GM19035 (cell line): ENCODE data around the gene TNPO2.
"Not testable (repeated sequence)": the region's sequence is repeated elsewhere in the genome, so short reads cannot be mapped to it uniquely, and the experiment has no call there.

Source experiments
- ATAC-seq: cut with Tn5 transposase; IDR thresholded peaks from one replicate; pipeline ENCODE4 v1.9.1; 2021; ENCODE audit not compliant: unreplicated experiment

Gene TNPO2

GRCh38 chr19:12706332-12706718 lies 17.4 kb downstream of the TNPO2 start:
- ATAC-seq = no peak

DNA sequence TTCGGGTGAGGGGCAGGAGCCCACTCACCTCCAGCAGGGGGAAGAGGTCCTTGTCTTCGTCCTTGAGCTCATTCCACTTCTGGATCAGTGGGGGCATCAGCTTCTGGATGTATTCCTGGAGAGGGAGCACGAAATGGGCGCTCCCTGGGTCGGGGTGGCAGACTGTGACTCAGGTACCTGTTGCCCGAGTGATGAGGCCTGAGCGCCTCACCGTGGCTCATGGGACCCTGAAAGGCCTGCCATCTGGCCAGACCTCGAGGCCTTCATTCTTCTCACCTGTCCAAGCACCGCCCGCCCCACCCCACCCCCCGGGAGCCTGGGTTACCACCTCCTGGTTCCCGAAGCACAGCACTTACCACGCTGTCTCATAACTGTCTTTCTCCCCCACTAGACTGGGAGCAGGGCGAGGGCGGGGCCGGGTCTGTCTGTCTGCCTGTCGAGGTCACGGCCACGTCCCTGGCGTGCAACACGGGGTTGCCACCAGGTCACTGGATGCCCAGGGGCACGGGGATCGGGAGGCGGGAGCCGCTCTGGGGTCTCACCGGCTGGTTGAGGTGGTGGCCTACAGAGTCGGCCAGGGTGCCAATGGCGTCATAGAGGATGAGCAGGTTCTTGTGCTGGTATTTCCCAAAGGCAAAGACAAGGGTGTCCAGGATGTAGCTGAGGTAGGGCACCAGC lies 17.9 kb downstream of the TNPO2 start:
- no peak for ATAC-seq

- ATAC-seq = no peak
Observed at GRCh38 chr19:12705169-12705568, 18.6 kb downstream of the TNPO2 start.

GRCh38 chr19:12703046-12703445 lies 20.7 kb downstream of the TNPO2 start:
- no peak for ATAC-seq

DNA sequence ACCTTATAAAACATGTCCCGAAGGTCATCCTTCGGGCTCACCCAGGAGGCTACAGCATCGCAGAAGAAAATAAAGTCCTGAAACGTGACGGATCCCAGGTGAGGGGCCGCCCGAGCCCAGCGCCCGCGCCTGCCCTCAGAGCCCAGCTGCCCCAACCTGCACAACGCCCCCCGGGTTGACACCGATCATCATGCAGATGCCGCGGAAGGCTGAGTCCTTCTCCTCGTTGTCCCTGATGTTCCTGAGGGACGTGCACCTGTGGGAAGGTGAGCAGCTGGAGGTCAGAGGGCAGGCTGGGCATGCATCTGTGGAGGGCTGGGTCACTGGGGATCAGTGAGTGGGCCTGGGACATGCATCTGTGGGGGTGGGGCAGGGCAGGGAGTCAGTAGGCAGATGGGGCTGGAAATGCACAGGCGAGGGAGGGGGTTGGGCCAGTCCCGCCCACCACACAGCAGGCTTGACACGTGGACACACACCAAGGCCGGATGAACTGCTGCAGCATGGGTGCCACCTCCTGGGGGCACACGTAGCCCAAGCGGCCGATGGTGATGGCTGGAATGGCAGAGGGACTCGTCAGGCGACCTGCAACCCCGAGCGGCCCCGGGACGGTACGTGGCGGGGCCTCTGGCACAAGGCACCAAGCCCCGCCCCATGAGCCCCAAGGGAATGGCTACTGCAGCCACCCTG lies 22.0 kb downstream of the TNPO2 start:
- no peak for ATAC-seq

DNA sequence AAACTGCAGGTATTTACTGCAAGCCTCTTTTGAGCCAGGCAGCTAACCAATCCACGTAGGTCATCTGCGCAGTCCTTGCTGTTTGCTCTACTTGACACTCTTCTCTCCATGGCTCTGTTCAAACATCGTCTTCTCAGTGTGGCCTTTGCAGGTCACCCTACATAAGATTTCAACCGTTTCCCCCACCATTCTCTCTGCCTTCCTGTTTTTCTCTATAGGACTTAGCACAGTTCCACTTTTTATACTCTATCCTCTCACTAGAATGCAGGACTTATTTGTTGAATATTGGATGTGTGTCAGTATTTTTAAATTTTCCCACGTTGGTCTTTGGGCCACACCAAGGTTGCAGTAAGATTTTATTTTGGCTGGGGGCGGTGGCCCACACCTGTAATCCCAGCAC lies 25.6 kb downstream of the TNPO2 start:
- ATAC-seq = no peak

- ATAC-seq = not testable (repeated sequence)
Observed at GRCh38 chr19:12697425-12697824, 26.3 kb downstream of the TNPO2 start.

GRCh38 chr19:12696366-12697335 lies 27.1 kb downstream of the TNPO2 start, which contains the start of gene FBXW9:
TSS of gene FBXW9 (minus strand) at chr19:12696631. CDS start at chr19:12696581, 50 bp downstream.
- peak; percentile 88 for ATAC-seq

DNA sequence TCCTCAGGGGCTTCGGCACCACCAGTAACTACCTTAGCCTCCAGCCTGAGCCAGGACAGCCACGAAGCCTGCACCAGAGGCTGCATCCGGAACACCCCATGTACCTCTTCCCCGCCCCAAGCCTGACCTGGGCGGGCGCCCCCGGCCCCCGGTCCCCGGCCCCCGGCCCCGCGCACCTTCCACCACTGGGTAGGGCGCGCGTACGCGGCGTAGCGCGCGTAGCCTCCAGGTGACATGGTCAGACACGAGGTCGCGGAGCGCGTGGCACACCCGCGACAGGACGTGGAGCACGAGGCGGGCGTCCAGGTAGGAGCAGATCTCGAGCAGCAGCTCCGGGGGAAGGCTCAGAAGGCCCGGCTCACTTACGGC lies 27.8 kb downstream of the TNPO2 start:
- peak; percentile 12 for ATAC-seq

- no peak for ATAC-seq
Observed at GRCh38 chr19:12695514-12695913, 28.2 kb downstream of the TNPO2 start.

DNA sequence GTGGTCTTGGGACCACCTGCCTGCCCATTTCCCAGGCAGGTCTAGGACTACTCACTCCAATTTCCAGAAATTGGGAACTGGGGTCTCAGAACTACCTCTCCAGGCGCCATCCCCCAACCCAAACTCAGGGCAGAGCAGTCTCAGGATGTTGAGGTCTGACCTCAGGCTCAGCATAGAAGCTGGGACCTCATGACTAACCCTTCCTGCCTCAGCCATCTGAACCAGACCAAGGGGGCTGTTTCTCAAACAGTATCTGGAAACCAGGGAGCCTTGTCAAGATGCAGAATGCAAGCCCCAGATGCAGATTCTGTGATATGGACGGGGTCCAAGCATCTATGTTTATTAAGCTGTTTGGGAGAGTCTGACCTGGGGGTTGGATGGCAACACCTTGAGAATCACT lies 28.6 kb downstream of the TNPO2 start:
- ATAC-seq = no peak

DNA sequence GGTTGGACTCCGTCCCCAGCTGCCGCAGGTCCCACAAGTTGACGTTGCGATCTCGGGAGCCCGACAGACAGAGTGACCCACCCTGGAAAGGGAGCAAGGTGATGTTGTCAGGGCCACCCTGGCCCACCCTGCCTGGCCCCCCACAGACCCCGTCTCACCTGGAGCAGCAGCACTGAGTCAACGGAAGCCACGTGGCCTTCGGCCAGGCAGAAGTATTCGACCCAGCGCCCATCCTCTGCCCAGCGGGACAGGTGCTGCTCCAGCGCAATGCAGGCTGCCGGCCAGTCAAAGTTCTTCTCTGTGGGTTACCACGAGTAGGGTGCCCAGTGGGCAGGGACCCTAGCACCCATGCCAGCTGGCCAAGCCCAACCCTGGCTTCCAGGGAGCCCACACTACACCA lies 29.1 kb downstream of the TNPO2 start:
- ATAC-seq = no peak

DNA sequence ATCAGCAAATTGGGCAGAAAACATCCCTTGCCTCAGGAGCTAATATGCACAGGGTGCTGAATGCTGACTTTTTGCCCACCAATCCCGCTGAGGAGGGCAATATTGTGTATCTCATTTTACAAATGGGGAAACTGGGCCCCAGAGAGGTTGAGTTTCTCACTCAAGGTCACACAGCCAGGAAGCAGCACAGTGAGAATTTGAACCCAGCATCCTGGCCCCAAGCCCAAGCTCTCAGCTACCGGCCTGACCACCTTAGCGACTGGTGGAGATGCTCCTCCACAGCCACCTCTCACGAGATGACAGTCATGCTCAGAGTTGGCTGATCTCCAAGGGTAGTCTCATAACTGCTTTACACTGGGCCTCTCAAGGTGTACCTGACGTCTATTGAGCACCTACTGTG lies 30.8 kb downstream of the TNPO2 start:
- ATAC-seq = no peak

DNA sequence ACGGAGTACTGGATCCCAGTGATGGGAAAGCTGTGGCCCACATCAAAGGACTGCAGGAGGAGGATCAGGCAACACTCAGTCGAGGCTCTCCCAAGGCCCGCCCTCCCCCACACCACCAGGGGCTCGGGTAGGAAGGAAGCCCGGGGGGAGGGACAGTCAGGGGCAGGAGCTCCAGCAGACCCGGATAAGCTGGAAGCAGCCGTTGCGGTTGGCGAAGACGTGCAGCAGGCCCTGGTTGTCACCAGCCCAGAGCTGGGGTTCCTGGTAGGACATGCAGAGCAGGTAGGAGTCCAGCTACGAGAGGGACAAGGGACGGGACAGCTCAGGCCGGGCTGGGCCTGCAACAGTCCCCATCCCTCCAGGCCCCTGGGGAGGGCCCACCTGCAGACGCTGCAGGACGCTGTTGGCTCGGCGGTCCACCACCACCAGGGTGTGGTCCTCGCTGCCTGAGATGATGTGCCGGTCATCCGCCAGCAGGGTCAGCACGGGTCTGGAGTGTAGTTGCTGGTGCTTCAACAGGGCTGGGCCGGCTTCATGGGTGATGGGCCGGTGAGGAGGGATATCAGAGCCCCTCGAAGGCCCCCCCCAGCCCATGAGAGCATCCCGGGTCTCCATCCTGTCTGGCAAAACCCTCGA lies 34.0 kb downstream of the TNPO2 start:
- no peak for ATAC-seq

GRCh38 chr19:12689012-12689411 lies 34.7 kb downstream of the TNPO2 start:
- no peak for ATAC-seq

DNA sequence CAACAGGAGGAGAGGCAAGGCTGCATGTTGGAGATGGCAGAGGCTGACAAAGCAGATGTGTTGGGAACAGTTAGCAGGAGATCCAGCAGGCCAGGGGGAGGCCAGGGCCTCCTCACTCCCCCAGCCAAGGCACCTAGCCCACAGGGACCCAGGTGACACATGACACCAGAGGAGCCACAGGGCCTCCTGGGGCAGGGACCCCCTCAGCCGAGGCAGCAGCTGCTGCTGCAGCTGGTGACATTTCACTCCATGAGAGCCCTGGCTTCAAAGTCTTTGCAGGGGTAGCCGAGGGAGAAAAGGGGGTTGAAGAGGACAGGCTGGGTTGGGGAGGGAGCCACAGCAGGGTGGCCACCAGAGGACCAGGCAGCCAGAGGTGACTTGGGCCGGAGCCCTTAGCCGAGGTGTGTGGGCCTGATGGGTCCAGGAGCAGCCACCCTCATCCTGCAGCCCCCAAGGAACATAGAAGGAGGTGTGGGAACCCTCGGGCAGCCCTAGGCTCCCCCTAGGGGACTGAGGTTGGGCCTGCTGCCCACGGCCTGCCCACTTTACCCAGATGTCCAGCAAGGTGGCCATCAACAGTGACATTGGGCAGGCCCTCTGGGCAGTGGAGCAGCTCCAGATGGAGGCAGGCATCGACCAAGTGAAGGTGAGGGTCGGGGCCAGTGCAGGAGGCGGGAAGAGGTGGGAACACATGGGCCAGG lies 36.1 kb downstream of the TNPO2 start, which contains the start of gene GNG14:
GNG14 (plus strand) TSS at position 503 of the 701 bp plus-strand sequence; CDS start at position 554, 51 bp downstream.
- no peak for ATAC-seq

DNA sequence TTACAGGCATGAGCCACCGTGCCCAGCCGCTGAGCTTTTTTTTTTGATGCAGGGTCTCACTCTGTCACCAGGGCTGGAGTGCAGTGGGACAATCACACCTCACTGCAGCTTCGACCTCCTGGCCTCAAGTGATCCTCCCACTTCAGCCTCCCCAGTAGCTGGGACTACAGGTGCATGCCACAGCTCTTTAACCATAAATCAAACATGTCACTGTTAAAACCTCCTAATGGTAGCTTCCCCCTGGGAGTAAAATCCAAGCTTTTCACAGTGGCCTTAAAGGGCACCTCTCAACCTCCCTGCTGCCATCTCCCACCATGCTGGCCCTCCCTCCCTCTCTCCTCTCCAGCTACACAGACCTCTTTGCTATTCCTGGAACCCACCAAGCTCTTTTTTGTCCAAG lies 37.9 kb downstream of the TNPO2 start:
- ATAC-seq = no peak

GRCh38 chr19:12681074-12681987 lies 42.4 kb downstream of the TNPO2 start, which contains the start of gene DHPS:
TSS of gene DHPS (minus strand) at chr19:12681880. CDS start at chr19:12681766, 114 bp downstream.
- peak; percentile 80 for ATAC-seq

DNA sequence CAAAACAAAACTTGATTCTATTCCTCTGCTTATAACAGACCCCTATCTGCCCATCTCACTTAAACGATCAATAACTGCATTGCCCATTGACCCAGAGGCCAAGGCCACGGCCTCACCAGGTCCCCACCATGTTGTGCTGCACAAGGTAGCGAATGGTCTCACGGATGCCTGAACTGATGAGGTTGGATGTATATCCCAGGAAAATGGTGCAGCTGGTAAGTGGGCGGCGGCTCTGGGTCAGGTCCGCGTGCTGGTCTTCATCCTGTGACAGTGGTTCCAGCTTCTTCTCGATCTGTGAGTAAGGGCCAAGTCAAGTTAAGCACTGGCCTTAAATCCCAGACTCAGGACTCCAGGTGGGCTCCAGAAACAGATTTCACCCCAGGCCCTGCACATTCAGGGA lies 43.7 kb downstream of the TNPO2 start:
- no peak for ATAC-seq
